NCI-H446 treated with DMSO at 0.1 percent for 48 hours (cell line): ENCODE measurements around the gene SDSL.

Experiments used
- DNase-seq: peaks from one replicate; lab custom pipeline; 2025; lab: John Stamatoyannopoulos, UW

The SDSL gene

DNA sequence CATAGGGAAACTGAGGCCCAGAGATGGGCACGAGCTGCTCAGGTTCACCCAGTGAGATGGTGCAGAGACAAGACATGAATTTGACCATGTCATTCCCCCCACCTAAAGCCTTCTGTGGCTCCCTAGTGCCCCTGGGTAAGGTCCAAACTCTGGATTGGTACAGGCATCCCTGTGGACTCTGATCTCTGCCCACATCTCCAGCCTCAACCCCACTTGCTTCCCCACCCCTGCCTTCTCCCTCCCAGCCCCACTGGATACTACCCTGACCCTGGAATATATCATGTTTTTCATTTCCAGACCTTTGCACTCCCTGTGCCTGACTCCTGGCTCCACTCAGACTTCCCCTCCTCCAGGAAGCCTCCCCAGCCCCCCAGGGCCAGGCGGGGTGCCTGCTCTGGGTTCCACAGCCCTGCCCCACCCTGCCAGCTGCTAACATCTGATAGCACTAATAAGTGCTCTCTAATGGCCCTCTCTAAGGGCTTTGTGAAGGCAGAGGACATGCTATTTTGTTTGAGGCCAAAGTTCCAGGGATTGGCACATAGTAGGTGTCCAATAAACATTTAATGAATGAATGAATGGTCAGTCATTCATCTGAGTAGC, 1.1 kb upstream of the SDSL start:
- no peak for DNase-seq

- DNase-seq = no peak
These were observed 898 bp downstream of the SDSL start for GRCh38 chr12:113422886-113423669.

DNA sequence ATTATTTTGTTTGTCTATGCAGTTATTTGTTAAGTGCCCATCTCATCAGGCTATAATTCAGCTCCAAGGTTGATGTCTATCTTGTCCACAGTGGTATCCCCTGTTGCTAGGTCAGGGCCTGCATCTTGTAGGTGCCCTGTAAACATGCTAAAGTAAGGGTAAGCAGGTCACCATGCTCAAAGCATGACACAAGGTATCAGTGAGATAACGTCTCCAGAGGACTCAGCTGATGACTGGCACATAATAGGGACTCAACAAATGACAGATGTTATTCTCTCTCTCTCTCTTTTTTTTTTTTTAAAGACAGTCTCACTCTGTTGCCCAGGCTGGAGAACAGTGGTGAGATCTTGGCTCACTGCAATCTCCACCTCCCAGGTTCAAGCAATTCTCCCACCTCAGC, 2.3 kb downstream of the SDSL start:
- DNase-seq = no peak

- DNase-seq = no peak
These were observed 3.0 kb downstream of the SDSL start for GRCh38 chr12:113424915-113425823.

DNA sequence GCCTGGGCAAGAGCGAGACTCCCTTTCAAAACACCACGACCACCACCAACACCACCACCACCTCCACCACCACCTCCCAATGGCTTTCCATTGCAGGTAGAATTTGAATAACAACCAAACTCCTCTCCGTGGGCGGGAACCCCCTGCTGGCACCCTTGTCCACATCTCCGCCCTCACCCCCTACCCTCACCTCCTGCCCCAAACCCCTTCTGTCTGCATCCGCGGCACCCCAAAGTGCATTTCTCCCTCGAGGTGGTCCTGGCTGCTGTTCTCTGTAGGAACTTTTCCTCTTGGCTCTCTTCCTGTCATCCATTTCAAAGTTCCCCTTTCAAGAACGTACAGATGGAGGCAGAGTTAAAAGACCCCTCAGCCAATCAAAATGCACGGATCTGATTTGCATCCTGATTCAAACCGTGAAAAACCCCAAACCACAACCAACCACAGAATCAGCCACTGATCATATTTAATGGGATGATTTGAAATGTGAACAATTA, 3.8 kb downstream of the SDSL start:
- DNase-seq = no peak

- no peak for DNase-seq
These were observed 5.7 kb downstream of the SDSL start for GRCh38 chr12:113427882-113428281.

DNA sequence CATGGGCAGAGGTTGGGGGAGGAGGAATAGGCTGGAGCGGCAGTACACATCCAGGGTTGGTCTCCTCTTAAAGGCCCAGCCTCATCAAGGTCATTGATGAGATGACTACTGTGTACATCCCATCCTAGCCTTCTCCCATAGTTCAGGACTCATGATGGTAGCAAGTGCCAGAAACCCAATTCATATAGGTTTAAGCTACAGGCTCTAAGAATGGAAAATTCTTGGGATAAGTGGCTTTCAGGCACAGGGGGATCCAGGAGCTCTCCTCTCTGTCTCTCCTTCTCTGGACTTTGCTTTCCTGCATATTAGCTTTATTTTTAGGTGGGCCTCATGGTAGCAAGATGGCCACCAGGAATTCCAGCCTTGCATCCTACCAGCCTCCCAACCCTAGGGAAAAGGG, 6.3 kb downstream of the SDSL start:
- DNase-seq = no peak

DNA sequence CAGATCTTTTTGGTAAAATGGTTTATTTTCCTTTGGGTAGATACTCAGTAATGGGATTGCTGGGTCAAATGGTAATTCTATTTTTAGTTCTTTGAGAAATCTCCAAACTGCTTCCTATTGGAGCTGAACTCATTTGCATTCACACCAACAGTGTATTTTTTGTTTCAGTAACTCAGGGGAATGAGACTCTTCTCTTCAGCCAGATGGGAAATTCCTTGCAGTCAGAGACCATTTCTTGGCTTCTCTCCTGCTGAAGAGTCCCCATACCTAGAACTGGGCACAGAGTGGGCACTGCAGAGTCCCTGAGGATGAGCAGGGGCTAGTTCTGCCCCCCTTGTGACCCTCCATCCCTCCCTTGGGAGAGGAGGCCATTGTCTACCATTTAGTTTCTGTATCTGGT, 10.8 kb downstream of the SDSL start:
- DNase-seq = no peak

- no peak for DNase-seq
These were observed 13.2 kb downstream of the SDSL start for GRCh38 chr12:113435367-113435766.

- DNase-seq = no peak
These were observed 14.4 kb downstream of the SDSL start for GRCh38 chr12:113436586-113436985.

GRCh38 chr12:113436993-113437728, 15.0 kb downstream of the SDSL start:
- no peak for DNase-seq

DNA sequence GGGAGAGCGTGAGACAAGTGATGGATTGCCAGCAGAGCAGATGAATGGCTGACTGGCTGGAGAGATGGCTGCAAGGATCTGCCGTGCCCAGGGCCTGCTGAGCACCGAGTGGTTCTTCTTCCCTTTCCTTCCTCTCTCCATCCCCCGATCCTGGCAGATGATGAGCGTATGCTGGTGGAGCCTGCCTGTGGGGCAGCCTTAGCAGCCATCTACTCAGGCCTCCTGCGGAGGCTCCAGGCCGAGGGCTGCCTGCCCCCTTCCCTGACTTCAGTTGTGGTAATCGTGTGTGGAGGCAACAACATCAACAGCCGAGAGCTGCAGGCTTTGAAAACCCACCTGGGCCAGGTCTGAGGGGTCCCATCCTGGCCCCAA, 15.5 kb downstream of the SDSL start:
- no peak for DNase-seq

DNA sequence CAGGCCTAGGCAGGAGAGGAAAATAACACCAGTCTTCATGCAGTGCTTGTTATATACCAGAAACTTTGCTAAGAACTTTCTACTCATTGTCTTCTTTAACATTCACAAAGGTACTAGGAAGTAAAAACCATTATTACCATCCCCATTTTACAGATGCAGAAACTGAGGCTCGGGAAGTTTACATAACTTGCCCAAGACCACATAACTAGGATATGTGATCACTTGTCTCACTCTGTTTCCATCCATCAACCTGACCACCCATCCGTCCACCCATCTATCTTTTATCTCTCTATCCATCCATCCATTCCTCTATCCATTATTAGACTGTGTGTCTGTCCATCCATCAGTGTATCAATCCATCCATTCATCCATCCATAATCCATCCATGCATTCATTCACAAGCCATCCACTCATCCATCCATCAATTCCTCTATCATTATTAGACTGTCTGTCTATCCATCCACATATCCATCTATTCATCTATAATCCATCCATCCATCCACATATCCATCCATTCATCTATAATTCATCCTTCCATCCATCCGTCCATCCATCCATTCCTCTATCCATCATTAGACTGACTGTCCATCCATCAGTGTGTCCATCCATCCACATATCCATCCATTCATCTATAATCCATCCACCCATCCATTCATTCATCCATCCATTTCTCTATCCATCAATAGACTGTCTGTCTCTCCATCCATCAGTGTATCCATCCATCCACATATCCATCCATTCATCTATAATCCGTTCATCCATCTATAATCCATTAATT, 16.5 kb downstream of the SDSL start:
- DNase-seq = no peak

GRCh38 chr12:113439301-113439597, 17.1 kb downstream of the SDSL start:
- DNase-seq = no peak

DNA sequence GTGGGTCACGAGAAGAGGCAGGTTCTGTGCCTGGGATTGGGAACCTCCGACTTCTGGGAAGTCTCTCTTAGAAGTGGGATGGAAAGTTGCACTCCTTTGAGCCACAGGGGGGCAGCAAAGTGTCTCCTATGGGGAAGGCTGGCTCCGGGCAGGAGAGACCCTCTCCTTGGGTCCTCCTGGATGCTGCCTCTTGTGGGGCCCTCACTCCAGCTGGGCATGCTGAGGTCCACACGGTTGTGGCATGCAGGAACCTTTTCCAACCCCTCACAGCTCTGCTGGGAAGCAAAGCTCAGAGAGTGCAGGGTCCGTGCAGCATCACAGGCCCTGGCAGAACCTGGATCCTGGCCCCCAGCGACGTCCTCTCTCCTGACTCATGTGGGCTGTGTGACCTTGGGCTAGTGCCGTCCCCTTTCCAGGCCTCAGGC, 17.4 kb downstream of the SDSL start:
- no peak for DNase-seq

DNA sequence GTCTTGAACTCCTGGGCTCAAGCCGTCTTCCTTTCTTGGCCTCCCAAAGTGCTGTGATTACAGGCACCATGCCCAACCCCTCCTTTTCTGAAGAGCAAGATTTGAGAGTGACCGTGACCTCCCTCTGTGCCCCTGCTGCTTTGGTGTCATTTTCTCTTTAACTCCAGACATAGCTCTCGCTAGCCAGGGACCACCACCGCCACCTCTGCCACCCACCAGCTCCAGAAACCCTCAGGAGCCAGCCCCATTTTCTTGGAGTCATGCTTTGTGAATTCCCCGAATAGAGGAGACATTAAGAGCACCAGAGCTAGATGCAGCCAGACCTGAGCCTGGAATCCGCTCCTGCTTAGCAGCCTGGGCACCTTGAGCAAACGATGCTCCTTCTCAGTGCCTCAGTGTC, 18.2 kb downstream of the SDSL start:
- no peak for DNase-seq

DNA sequence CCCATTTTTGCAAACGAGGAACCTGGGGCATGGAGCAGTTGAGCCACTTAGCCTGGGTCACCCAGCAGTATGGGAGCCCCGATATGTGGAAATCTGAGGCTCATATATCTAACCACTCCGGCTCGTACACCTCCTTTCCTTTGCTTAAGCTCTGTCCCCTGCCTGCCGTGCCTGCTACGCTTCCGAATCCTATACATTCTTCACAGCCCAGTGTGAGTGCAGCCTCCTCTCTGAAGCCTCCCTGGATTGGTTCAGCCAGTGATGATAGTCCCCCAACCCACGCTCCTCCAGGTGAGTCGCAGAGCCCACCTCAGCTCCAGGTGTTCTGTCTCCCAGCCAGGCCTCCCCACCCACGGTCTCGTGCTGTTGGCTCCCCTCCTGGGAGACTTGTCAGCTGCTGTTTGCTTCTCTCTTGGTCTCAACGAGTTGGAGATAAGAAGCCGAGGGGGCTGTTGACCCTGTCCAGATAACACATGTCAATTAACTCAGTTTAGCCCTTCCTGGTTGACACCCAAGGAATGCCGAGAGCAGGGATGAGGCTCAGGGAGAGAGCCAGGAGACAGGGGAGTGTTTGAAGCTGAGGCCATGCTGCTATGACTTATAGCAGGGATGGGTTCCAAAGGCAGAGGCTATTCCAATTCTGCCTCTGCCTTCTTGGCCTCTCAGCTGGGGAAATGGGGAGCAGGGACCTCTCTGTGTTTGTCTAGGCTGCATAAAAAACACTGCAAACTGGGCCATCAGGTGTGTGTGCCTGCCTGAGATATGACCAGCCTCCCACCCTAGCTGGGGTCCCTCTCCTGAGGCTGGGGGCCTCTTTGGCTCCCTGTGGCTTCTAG, 19.0 kb downstream of the SDSL start:
- no peak for DNase-seq

DNA sequence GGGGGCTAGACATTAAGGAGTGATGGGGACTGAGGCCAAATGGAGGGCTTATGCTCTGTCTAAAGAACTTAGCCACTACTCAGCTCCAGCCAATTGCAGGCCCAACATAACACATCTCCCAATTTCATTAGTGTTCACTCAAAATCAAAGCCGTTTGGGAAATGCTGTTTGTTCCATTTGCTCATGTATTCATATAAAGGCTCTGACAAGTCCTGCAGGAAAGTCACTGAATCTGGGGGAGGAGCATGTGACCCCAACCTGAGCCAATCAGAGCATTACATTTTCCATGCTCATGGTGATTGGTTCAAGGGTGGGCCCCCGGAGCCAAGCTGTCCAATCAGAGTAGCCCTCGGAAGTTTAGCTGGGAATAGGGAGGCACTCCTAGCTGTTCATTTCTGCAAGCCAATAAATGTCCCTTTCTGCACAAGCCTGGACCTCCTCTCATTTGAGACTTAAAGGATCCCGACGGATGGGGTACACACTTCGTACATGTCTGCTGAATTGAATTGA, 20.9 kb downstream of the SDSL start:
- no peak for DNase-seq

GRCh38 chr12:113445544-113446171, 23.5 kb downstream of the SDSL start:
- no peak for DNase-seq

DNA sequence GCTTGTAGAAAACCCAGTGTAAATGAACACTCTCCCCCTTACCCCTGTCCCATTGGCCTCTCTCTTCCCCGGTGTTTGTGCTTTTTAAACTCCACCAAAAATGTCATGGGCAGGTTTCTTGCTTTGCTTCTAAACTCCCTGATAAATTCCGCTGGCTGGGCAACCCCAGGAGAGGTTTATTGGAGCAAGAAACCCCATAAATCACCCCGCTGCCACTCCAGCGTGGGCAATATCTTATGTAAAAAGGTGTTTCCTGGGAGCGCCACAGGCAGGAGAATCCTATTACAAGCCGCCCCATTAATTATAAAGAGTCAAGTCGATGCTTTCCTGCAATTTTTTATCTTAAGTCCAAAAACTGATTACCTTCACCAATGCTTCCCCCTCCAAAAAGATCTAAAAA, 26.7 kb downstream of the SDSL start:
- no peak for DNase-seq
